ENCODE results near the gene MSI2. TPM values are rescaled to one million over a fixed set of nuclear protein-coding genes. Genes with fewer than 3 reads are reported as not detected.

Gene MSI2
- total RNA-seq, 1 experiment from 2014 or later: 174 TPM

- H3K36me3 ChIP-seq (ENCODE audit: control insufficient read depth, insufficient read depth, low read length): no peaks in the 10 kb centered on the region
- H3K36me3 Mint-ChIP-seq (ENCODE audit: insufficient read depth, unreplicated experiment): peaks cover 46% of the 10 kb centered on the region
- H3K27me3 ChIP-seq (replicated peaks; ENCODE audit: control insufficient read depth, insufficient read depth, low read length): no peaks in the 10 kb centered on the region
- no peak overlapping the region for H3K27ac Mint-ChIP-seq (ENCODE audit: unreplicated experiment)
- no peaks in the 10 kb centered on the region for H3K27me3 Mint-ChIP-seq (ENCODE audit: insufficient read depth, unreplicated experiment)
- TF ChIP-seq, protein P1, sequence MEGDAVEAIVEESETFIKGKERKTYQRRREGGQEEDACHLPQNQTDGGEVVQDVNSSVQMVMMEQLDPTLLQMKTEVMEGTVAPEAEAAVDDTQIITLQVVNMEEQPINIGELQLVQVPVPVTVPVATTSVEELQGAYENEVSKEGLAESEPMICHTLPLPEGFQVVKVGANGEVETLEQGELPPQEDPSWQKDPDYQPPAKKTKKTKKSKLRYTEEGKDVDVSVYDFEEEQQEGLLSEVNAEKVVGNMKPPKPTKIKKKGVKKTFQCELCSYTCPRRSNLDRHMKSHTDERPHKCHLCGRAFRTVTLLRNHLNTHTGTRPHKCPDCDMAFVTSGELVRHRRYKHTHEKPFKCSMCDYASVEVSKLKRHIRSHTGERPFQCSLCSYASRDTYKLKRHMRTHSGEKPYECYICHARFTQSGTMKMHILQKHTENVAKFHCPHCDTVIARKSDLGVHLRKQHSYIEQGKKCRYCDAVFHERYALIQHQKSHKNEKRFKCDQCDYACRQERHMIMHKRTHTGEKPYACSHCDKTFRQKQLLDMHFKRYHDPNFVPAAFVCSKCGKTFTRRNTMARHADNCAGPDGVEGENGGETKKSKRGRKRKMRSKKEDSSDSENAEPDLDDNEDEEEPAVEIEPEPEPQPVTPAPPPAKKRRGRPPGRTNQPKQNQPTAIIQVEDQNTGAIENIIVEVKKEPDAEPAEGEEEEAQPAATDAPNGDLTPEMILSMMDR (IDR thresholded peaks at IDR 0.05; ENCODE audit: insufficient read depth in 1 of 2, low read depth in 1 of 2, low read length in 1 of 2, severe bottlenecking in 1 of 2, unreplicated experiment in 1 of 2): no peak
- intact Hi-C loops (cut with micrococcal nuclease; ENCODE audit: unreplicated experiment): no loop called here
- CTCF ChIA-PET: no interaction called here
- H3K9me3 ChIP-seq: no peaks in the 10 kb centered on the region
- POLR2A ChIA-PET: no interaction called here
- no peak for DNase-seq
- BruUV-seq (replicated peaks): no TSS peak
- no peak overlapping the region for H3K4me3 Mint-ChIP-seq (ENCODE audit: unreplicated experiment)
- H3K4me3 ChIP-seq (ENCODE audit: low read depth, low read length): no peak overlapping the region
- peaks cover 13% of the 10 kb centered on the region for H3K4me1 Mint-ChIP-seq (ENCODE audit: low read depth, unreplicated experiment)
- no peaks in the 10 kb centered on the region for H3K9me3 Mint-ChIP-seq (ENCODE audit: unreplicated experiment)
- peaks cover 7% of the 10 kb centered on the region; the same call in 1 of the 2 replicates for H3K4me1 ChIP-seq
These were observed 230.6 kb downstream of the MSI2 start for GRCh38 chr17:57486882-57487301.

GRCh38 chr17:57487573-57487972 lies 231.2 kb downstream of the MSI2 start:
- Histone ChIP-seq H3K9me3 (no peaks in the 10 kb centered on the region), H3K4me1 (peaks cover 7% of the 10 kb centered on the region; the same call in 1 of the 2 replicates), H3K36me3 (ENCODE audit: control insufficient read depth, insufficient read depth, low read length) (no peaks in the 10 kb centered on the region), H3K4me3 (ENCODE audit: low read depth, low read length) (no peak overlapping the region), H3K27me3 (replicated peaks; ENCODE audit: control insufficient read depth, insufficient read depth, low read length) (no peaks in the 10 kb centered on the region)
- Mint-ChIP-seq H3K9me3 (ENCODE audit: unreplicated experiment) (no peaks in the 10 kb centered on the region), H3K27me3 (ENCODE audit: insufficient read depth, unreplicated experiment) (no peaks in the 10 kb centered on the region), H3K4me3 (ENCODE audit: unreplicated experiment) (no peak overlapping the region), H3K27ac (ENCODE audit: unreplicated experiment) (no peak overlapping the region), H3K4me1 (ENCODE audit: low read depth, unreplicated experiment) (peaks cover 13% of the 10 kb centered on the region), H3K36me3 (ENCODE audit: insufficient read depth, unreplicated experiment) (peaks cover 40% of the 10 kb centered on the region)
- no TSS peak for BruUV-seq (replicated peaks)
- POLR2A ChIA-PET: no interaction called here
- DNase-seq: no peak
- intact Hi-C loops (cut with micrococcal nuclease; ENCODE audit: unreplicated experiment): no loop called here
- TF ChIP-seq, protein P1 (IDR thresholded peaks at IDR 0.05; ENCODE audit: insufficient read depth in 1 of 2, low read depth in 1 of 2, low read length in 1 of 2, severe bottlenecking in 1 of 2, unreplicated experiment in 1 of 2): no peak
- CTCF ChIA-PET: interaction anchor here (0.5 kb wide), 1 partner anchor 25 kb away, joined by 3 read pairs; no protein-coding TSS in a partner anchor

DNA sequence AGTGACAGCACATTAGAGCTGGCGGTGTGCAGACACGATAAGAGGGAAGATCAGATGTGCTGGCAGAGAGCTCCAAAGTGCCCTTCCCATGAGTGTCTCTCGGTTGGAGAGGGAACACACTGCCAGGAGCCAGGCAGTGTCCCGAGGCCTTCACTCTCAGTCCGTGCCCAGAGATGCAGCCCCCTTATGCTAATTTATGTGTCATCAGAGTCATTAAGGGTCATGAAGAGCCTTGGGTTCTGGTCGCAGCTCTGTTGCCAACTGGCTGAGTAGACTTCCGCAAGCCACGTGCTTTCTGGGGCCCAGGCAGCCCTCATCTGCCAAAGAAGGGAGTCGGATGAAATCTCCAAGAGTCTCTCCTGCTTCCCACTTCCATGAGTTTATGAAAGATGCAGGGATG lies 232.5 kb downstream of the MSI2 start:
- Mint-ChIP-seq H3K27ac (ENCODE audit: unreplicated experiment) (peak overlapping the region; percentile 47), H3K27me3 (ENCODE audit: insufficient read depth, unreplicated experiment) (no peaks in the 10 kb centered on the region), H3K9me3 (ENCODE audit: unreplicated experiment) (no peaks in the 10 kb centered on the region), H3K4me1 (ENCODE audit: low read depth, unreplicated experiment) (peaks cover 7% of the 10 kb centered on the region), H3K36me3 (ENCODE audit: insufficient read depth, unreplicated experiment) (peaks cover 44% of the 10 kb centered on the region), H3K4me3 (ENCODE audit: unreplicated experiment) (no peak overlapping the region)
- TF ChIP-seq, protein P1 (IDR thresholded peaks at IDR 0.05; ENCODE audit: insufficient read depth in 1 of 2, low read depth in 1 of 2, low read length in 1 of 2, severe bottlenecking in 1 of 2, unreplicated experiment in 1 of 2): no peak
- intact Hi-C loops (cut with micrococcal nuclease; ENCODE audit: unreplicated experiment): no loop called here
- Histone ChIP-seq H3K27me3 (replicated peaks; ENCODE audit: control insufficient read depth, insufficient read depth, low read length) (no peaks in the 10 kb centered on the region), H3K36me3 (ENCODE audit: control insufficient read depth, insufficient read depth, low read length) (no peaks in the 10 kb centered on the region), H3K4me3 (ENCODE audit: low read depth, low read length) (no peak overlapping the region), H3K9me3 (no peaks in the 10 kb centered on the region), H3K4me1 (peaks cover 6% of the 10 kb centered on the region; the same call in 1 of the 2 replicates)
- DNase-seq: no peak
- no TSS peak for BruUV-seq (replicated peaks)
- ChIA-PET CTCF (no interaction called here), POLR2A (no interaction called here)
